ENCODE data around the gene CRYBB2.
"Not testable (repeated sequence)": the region's sequence is repeated elsewhere in the genome, so short reads cannot be mapped to it uniquely, and the experiment has no call there.

Gene CRYBB2, protein sequence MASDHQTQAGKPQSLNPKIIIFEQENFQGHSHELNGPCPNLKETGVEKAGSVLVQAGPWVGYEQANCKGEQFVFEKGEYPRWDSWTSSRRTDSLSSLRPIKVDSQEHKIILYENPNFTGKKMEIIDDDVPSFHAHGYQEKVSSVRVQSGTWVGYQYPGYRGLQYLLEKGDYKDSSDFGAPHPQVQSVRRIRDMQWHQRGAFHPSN

GRCh38 chr22:25219211-25219689 lies at the start of gene CRYBB2:
TSS of gene CRYBB2 (plus strand) at chr22:25219639. CDS start at chr22:25221430, 1,791 bp downstream.
- FAIRE-seq = no peak

DNA sequence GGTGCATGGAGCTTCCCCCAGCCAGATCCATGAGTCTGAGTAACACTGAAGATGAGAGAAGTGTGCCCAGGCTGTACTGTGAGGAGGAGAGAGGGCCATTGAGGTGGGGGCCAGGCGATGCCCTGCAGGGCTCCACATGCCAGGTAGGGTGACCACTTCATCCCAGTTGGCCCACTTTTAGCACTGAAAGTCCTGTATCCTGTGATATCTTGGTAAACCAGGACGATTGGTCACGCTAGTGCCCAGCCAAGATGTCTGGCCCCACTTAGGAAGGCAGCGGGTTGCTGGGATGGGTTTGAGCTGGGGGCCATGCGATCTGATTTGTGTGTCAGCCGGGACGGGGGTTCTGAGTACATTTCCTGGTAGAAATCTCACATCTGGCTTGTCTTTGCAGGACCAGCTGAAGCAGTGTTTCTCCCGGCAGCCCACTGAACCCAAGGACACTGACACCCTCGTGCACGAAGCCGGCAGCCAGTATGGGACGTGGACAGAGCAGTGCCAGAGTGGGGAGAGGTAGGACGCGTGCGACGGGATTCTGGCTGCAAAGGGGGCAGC lies 48.9 kb upstream of the CRYBB2 start:
- FAIRE-seq = no peak

DNA sequence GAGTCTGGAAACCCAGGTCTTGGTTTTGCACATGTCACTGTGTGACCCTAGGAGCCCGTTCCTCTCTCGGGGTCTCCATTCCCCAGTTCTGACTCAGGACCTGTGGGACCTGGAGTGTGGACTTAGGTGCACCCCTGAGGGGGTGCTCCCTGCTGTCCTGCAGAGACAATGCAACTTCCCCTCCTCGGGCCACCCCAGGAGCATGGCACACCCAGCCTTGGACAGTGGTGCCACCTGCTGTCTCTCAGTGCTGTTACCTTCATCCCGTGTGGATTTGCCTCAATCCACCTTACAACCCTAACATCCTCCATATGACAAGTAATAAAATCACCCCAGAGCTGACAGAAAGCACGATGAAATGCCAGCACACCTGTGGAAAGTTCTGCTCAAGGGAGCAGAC lies 47.3 kb upstream of the CRYBB2 start:
- FAIRE-seq = no peak

GRCh38 chr22:25174156-25174887 lies 45.1 kb upstream of the CRYBB2 start:
- no peak for FAIRE-seq

DNA sequence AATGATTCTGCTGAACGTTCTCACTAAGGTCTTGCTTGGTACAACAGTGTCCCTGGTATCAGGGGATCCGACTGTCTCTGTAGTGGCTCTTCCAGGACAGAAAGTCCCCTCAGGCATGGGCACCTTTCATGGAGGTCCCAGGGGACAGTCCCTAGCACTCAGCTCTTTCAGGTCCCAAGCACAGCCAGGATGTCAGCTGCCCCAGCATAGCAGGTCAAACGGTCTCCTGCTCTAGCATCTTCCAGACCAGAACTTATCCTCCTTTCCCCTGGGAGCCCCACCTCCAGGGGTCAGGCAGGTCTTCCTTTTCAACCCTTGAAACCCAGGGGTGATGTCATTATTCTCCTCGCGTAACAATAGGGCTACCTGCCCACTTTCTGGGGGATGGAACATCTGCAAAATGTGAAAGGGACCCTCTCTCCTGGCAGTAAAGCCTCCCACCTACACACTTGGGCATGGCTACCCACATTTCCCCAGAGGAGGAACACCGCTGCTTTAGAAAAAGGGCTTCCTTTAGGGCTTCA lies 44.5 kb upstream of the CRYBB2 start:
- no peak for FAIRE-seq

- FAIRE-seq = no peak
These were observed 43.3 kb upstream of the CRYBB2 start for GRCh38 chr22:25176175-25176574.

DNA sequence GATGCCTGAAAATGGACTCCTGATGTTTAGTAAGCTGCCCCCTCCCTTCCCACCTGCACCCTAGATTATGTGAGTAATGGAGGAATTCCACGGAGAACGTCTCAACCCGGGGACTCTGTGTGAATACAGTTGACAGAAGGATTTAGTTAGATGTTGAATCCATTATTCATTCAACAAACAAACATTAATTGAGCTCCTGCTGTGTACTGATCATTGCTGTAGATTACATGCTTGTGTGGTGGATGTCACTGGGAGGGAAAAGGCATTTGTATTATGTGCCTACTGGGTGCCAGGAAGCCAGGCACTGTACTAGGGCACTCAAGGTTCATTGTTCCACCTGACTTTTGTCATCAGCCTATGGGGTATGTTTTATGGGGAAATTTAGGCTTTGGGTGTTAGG lies 42.6 kb upstream of the CRYBB2 start:
- no peak for FAIRE-seq

DNA sequence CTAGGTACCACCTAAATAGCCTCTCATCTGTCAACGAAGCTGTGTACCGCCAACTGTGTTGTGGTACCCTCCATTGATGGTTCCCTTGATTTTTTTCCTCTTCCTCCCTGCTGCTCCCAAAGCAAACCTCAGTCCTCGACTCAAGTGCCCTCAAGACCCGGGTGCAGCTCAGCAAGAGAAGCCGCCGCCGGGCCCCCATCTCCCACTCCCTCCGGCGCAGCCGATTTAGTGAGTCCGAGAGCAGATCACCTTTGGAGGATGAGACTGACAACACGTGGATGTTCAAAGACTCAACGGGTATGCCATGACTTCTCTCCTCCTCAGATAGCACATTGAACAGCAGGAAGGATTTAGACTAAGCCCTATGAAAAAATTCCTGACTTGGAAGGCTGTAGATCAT lies 42.2 kb upstream of the CRYBB2 start:
- no peak for FAIRE-seq

DNA sequence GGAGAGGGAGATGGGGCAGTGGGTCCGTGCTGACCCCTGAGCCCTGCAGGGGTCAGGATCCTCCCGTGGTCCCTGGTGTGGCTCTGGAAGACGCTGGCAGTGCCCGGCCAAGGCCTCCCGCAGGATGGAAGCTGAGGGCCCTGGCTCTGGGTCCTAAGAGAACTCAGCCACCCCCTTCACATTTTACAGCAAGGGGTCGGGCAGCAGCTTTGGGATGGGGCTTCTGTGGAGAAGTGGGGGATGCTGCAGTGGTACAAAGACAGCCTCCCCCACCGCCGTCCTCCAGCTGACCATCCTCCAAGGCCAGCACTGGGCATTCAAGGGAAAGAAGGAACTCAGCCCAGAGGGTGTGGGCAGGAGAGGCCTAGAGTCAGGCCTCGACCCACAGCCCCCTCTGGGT lies 41.5 kb upstream of the CRYBB2 start:
- FAIRE-seq = no peak

DNA sequence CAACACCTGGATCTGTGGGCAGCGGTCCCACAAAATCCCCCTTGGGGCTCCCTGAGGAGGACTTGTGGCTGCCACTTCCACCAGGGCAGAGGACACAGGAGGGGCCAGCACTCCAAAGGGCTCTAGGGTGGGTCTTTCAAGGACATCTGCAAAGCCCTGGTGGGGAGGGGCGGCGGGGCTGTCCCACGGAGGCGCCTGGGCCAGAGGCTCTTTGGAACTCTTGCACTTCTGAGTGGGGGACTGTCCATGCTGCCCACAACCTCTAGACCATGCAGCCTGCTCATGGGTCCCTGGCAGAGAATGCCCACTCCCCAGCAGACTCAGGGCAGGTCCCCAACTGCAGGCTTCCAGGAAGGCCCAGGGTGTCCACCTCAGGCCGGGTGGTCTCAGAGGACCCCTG lies 41.1 kb upstream of the CRYBB2 start:
- FAIRE-seq = not testable (repeated sequence)

DNA sequence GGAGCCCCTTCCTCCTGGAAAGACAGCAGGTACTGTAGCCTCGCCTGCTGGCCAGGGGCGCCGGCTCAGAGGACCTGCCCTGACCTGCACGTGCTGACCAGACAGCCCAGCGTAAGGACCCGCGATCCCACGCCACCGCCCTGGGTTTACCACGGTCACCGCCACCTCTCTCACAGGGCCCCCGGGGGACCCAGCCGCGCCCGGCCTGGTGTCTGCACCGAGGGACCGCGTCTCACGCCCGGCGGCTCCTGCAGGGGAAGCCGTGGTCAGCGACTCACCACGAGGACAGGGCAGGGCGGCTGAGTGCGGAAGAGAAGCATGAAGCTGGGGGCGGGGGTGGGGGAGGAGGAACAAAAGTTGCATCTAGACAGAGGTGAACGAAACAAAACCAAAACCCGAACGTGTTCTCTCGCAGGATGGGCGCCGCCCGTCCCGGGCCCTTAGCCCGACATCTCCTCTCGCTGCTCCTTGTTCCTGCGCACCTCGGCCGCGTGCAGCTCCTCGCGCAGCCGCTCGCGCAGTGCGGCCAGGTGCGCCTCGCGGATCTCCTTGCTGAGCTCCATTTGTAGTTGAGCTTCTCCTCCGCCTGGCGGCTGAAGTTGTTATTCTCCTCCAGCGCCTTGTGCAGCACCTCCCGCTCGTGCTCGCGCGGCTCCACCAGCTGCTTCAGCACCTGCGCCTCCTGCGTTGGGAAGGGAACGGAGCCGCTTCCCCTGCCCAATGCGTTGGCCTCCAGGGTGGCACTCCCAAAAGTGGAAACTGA lies 40.4 kb upstream of the CRYBB2 start:
- FAIRE-seq = not testable (repeated sequence)

- FAIRE-seq = no peak
These were observed 37.0 kb upstream of the CRYBB2 start for GRCh38 chr22:25182131-25183110.

DNA sequence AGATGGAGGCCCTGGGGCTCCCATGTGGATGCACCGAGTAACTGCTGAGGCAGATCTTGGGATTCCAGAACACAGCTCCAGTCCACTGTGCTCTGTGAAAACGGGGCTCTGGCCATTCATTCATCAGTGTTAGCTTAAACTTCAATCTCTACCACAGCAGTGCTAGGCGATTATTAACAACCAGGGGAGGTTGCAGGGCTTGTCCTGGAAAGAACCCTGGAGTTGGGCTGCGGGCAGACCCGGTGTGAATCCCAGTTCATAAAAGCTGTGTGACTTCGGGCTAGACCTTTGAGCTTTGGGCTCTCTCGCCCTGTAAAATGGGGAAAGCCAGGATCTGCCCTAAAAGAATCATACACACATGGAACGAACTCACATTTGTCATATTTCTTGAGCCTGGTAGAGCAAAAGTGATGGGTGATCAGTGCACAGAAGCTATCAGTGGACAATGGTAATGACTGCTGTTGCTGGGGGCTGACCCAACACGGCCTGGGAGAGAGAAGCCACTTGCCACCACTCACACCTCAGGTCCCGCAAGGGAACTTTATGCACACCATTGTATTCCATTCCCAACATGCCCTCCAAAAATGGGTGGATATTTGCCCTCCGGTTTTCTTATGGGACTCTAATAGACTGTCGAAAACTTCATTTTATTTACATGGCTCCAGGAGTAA lies 35.4 kb upstream of the CRYBB2 start:
- no peak for FAIRE-seq

DNA sequence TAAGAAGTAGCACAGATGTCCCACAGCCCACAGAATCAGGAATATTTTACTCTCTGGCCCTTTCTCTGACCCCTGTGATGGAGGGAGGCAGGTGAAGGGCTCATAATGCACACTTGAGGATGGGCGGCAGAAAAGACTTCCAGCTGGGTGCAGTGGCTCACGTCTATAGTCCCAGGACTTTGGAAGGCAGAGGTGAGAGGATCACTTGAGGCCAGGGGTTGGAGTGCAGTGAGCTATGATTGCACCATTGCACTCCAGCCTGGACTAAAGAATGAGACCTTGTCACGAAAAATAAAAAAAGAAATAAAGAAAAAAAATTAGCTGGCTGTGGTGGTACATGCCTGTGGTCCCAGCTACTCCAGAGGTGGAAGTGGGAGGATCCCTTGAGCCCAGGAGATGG lies 33.3 kb upstream of the CRYBB2 start:
- FAIRE-seq = no peak

- FAIRE-seq = no peak
These were observed 32.0 kb upstream of the CRYBB2 start for GRCh38 chr22:25187469-25187868.

DNA sequence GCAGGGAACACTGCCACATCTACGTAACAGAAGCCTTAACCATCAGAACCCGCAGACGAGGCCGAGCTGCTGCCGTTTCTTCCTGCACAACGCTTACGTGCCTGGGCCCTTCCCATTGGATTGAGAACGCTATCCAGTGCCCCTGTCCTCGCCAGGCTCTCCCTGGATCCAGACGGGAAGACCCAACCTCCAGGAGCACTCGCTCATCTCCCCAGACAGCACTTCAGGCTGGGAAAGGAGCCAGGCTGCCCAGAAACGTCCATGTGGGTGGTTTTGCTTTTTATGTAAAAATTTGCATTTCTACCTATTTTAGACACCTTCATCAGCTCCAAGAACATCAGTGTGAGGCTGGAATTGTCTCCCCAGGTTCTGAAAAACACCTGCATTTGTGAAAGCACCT lies 27.0 kb upstream of the CRYBB2 start:
- no peak for FAIRE-seq

- FAIRE-seq = no peak
These were observed 26.3 kb upstream of the CRYBB2 start for GRCh38 chr22:25193130-25193529.

GRCh38 chr22:25193548-25193947 lies 25.9 kb upstream of the CRYBB2 start:
- no peak for FAIRE-seq

DNA sequence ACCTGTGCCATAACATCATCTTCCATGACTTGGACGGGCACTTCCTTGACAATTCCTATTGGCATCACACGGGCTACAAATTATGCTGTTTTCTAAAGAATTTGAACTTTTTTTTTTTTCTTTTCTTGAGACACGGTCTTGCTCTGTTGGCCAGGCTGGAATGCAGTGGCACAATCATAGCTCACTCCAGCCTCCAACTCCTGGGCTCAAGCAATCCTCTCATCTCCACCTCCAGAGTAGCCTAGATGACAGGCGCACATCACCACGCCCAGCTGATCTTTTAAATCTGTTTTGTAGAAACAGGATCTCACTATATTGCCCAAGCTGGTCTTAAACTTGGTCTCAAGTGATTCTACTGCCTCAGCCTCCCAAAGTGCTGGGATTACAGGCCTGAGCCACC lies 23.1 kb upstream of the CRYBB2 start:
- FAIRE-seq = no peak

GRCh38 chr22:25197340-25197739 lies 22.1 kb upstream of the CRYBB2 start:
- no peak for FAIRE-seq

- FAIRE-seq = no peak
These were observed 19.5 kb upstream of the CRYBB2 start, which contains the start of gene CRYBB3 for GRCh38 chr22:25199731-25200520. TSS of gene CRYBB3 (plus strand) at chr22:25199858. CDS start at chr22:25201397, 1,539 bp downstream.

Measured in TTC549 (cell line).